ENCODE results near the gene CAMK2D. TPM values are rescaled to one million over a fixed set of nuclear protein-coding genes. Genes with fewer than 3 reads are reported as not detected.

CAMK2D gene
- total RNA-seq, 2 experiments from 2014 or later, result 42.8 to 46.7 TPM

DNA sequence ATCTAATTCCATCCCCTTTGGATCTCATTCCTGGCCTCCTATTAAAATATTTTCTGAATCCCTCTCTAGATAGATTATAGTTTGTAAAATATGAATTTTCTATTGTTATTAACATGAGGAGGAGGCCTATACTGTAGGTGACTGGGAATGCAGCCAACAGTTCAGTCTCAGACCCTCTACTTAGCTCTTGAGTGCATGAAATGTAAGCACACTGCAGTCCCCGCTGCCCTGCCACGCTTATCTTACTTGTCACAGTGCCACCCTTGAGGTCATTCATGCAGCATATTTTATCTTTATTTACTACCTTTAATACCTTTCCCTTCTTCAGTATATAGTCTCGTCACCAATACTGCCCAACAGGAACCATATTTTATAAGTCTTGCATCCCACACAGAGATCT is 151.0 kb downstream of the CAMK2D start:
- H3K4me1 Mint-ChIP-seq, result peaks cover 34% of the 10 kb centered on the region
- H3K27ac Mint-ChIP-seq, result no peak overlapping the region
- peaks cover 50% of the 10 kb centered on the region for H3K36me3 Mint-ChIP-seq
- DNase-seq, result no peak
- peaks cover 14% of the 10 kb centered on the region for H3K9me3 Mint-ChIP-seq
- no peaks in the 10 kb centered on the region for H3K27me3 Mint-ChIP-seq
- no peak overlapping the region for H3K4me3 Mint-ChIP-seq

- Mint-ChIP-seq H3K36me3 (peaks cover 53% of the 10 kb centered on the region), H3K4me1 (peaks cover 28% of the 10 kb centered on the region), H3K9me3 (peaks cover 15% of the 10 kb centered on the region), H3K4me3 (no peak overlapping the region), H3K27me3 (no peaks in the 10 kb centered on the region), H3K27ac (peak overlapping the region; percentile 71)
- no peak for DNase-seq
These were observed 153.5 kb downstream of the CAMK2D start for GRCh38 chr4:113607998-113608397.

DNA sequence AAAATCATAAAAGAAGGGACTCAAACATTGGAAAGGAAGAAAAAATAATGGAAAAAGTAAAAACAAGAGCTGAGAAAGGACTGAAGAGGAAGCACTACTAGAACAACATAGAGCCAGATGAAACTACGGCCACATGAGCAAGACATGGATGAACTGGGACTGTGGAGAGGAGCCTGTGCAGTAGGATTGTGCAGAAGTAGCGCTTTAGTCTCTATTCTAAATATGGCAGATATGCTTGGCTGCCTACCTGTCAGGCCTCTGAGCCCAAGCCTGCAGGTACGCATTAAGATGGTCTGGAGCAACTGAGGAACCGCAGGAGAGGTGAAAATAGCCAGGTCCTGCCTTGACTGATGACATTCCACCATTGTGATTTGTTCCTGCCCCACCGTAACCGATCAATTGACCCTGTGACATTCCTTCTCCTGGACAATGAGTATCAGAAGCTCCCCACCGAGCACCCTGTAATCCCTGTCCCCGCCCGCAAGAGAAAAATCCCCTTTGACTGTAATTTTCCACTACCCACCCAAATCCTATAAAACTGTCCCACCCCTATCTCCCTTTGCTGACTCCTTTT is 154.3 kb downstream of the CAMK2D start:
- Mint-ChIP-seq H3K27ac (peak overlapping the region; percentile 71), H3K4me1 (peaks cover 32% of the 10 kb centered on the region), H3K27me3 (no peaks in the 10 kb centered on the region), H3K4me3 (no peak overlapping the region), H3K36me3 (peaks cover 59% of the 10 kb centered on the region), H3K9me3 (peaks cover 15% of the 10 kb centered on the region)
- DNase-seq, result no peak

- H3K4me3 Mint-ChIP-seq, result no peak overlapping the region
- peaks cover 15% of the 10 kb centered on the region for H3K9me3 Mint-ChIP-seq
- DNase-seq, result no peak
- H3K27me3 Mint-ChIP-seq, result no peaks in the 10 kb centered on the region
- H3K27ac Mint-ChIP-seq, result no peak overlapping the region
- peaks cover 56% of the 10 kb centered on the region for H3K36me3 Mint-ChIP-seq
- peaks cover 28% of the 10 kb centered on the region for H3K4me1 Mint-ChIP-seq
These were observed 156.6 kb downstream of the CAMK2D start for GRCh38 chr4:113604955-113605354.

DNA sequence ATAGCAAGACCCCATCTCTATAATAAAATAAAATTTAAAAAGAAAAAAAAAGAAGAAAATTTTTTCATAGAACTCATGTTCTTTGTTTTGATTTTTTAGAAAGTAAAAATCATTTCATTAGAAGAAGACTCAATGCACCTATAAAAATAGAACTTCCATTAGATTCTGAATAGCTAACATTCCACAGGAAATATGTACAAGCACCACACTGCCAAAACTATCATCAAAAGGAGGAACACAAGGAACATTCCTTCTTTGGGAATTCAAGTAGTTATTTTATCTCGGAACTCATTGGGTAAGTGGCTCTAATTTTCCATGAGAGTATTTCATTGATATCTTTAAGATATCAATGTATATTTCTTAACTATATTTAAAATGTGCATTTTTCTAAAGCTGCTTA is 157.6 kb downstream of the CAMK2D start:
- Mint-ChIP-seq H3K4me1 (peaks cover 26% of the 10 kb centered on the region), H3K27ac (no peak overlapping the region), H3K27me3 (no peaks in the 10 kb centered on the region), H3K4me3 (no peak overlapping the region), H3K36me3 (peaks cover 53% of the 10 kb centered on the region), H3K9me3 (peaks cover 15% of the 10 kb centered on the region)
- DNase-seq, result no peak

DNA sequence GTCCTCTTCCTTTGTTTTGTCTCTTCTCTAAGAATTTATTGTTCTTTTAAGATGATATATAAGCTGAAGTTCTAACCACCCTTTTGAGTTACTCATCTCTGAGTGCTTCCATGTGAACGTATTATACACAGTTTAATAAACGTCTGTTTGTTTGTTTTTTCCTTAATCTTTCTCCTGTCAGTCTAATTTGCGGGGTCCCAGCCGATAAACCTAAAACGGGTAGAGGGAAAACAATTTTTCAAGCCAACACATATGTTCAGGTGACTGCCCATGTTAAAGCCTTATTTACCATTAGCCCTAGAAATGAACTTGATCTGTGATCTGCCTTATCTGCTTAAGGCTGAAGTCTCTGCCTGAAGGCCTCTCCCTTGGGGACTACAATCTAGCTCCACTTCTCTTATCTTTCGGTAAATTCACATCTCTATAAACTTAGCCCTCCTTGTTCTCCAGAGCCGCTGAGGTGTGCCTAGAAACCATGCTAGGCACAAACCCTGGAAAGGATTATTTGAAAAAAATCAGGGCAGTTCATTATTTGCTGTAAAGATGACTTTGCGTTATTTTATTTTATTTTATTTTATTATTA is 158.8 kb downstream of the CAMK2D start:
- no peaks in the 10 kb centered on the region for H3K27me3 Mint-ChIP-seq
- H3K4me1 Mint-ChIP-seq, result peaks cover 22% of the 10 kb centered on the region
- H3K9me3 Mint-ChIP-seq, result peaks cover 13% of the 10 kb centered on the region
- peaks cover 55% of the 10 kb centered on the region for H3K36me3 Mint-ChIP-seq
- no peak overlapping the region for H3K4me3 Mint-ChIP-seq
- no peak overlapping the region for H3K27ac Mint-ChIP-seq
- DNase-seq, result no peak

- Mint-ChIP-seq H3K36me3 (peaks cover 55% of the 10 kb centered on the region), H3K9me3 (peaks cover 4% of the 10 kb centered on the region), H3K27ac (no peak overlapping the region), H3K4me3 (no peak overlapping the region), H3K27me3 (no peaks in the 10 kb centered on the region), H3K4me1 (peaks cover 15% of the 10 kb centered on the region)
- no peak for DNase-seq
These were observed 159.9 kb downstream of the CAMK2D start for GRCh38 chr4:113601636-113602035.

GRCh38 chr4:113596396-113596795 is 165.1 kb downstream of the CAMK2D start:
- no peak for DNase-seq
- Mint-ChIP-seq H3K9me3 (peaks cover 9% of the 10 kb centered on the region), H3K27ac (no peak overlapping the region), H3K27me3 (no peaks in the 10 kb centered on the region), H3K36me3 (peaks cover 75% of the 10 kb centered on the region), H3K4me3 (no peak overlapping the region), H3K4me1 (peaks cover 42% of the 10 kb centered on the region)

GRCh38 chr4:113594231-113594556 is 167.3 kb downstream of the CAMK2D start:
- Mint-ChIP-seq H3K36me3 (peaks cover 74% of the 10 kb centered on the region), H3K4me3 (no peak overlapping the region), H3K27ac (peak overlapping the region; percentile 51), H3K27me3 (no peaks in the 10 kb centered on the region), H3K4me1 (peaks cover 46% of the 10 kb centered on the region), H3K9me3 (peaks cover 9% of the 10 kb centered on the region)
- DNase-seq, result no peak

GRCh38 chr4:113593400-113594230 is 167.9 kb downstream of the CAMK2D start:
- Mint-ChIP-seq H3K27me3 (no peaks in the 10 kb centered on the region), H3K4me1 (peaks cover 44% of the 10 kb centered on the region), H3K4me3 (no peak overlapping the region), H3K9me3 (peaks cover 9% of the 10 kb centered on the region), H3K27ac (peak overlapping the region; percentile 51), H3K36me3 (peaks cover 76% of the 10 kb centered on the region)
- DNase-seq, result no peak

GRCh38 chr4:113591982-113592381 is 169.6 kb downstream of the CAMK2D start:
- no peak overlapping the region for H3K27ac Mint-ChIP-seq
- peaks cover 9% of the 10 kb centered on the region for H3K9me3 Mint-ChIP-seq
- H3K36me3 Mint-ChIP-seq, result peaks cover 70% of the 10 kb centered on the region
- H3K27me3 Mint-ChIP-seq, result no peaks in the 10 kb centered on the region
- no peak for DNase-seq
- H3K4me3 Mint-ChIP-seq, result no peak overlapping the region
- H3K4me1 Mint-ChIP-seq, result peaks cover 44% of the 10 kb centered on the region

DNA sequence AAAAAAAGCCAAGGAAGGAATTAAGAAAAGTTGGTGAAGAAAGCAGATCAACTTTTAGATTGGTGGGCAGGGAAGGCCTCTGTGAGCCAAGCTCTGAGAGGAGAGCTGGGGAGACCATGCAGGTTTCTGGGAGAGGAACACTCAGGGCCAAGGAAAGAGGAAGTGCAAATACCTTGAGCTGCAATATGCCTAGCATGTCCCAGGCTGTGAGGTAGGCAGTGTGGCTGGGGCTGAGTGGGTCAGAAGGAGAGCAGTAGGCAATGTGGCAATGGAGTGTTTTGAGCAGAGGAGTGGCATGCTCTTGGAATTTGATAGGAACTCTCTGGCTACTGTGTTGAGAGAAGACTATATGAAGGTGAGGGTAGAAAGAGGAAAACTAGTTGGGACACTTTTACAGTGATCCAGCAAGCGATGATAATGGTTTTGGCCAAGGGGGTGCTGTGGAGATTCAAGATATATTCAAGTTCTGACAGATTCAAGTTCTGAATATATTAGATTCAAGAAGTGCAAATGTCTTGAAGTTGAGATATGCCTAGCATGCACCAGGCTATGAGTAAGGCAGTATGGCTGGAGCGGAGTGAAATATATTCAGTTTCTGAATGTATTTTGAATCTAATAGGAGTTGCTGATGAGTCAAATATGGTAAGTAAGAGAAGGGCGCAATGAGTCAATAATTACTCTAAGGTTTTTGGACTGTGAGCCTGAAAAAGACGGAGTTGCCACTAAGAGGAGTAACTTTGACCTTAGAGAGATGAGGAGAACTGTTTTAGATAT is 172.5 kb downstream of the CAMK2D start:
- peaks cover 52% of the 10 kb centered on the region for H3K36me3 Mint-ChIP-seq
- peaks cover 19% of the 10 kb centered on the region for H3K4me1 Mint-ChIP-seq
- no peak overlapping the region for H3K4me3 Mint-ChIP-seq
- no peaks in the 10 kb centered on the region for H3K27me3 Mint-ChIP-seq
- peaks cover 4% of the 10 kb centered on the region for H3K9me3 Mint-ChIP-seq
- no peak overlapping the region for H3K27ac Mint-ChIP-seq
- no peak for DNase-seq

DNA sequence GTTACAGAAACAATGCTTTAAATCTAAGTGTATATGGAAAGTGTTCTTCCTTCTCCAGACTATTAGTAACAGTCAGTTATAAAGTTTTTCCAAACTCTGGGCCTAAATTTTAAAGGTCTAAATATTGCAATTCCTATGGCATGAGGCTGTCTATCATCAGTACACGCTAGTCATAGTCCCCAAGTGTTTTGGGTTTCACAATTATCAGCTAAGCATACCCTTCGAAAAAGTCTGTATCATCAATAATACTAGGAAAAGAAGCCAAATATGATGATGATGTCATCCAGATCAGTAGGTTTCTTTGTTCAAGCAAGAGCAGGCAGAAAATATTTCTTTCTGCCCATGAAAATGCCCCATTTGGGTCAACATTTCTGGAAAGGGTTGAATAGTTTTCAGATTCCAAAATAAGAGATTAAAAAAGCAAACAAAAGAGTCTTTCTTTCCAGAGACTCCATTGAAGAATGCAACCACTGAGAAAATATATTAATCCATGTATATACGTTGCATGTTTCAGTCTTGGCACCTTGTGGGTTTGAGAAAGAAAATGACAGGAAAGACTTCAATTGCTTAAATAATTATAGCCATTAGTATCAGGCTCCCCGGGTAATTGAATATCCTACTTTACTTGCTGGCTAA is 173.8 kb downstream of the CAMK2D start:
- Mint-ChIP-seq H3K27ac (no peak overlapping the region), H3K9me3 (no peaks in the 10 kb centered on the region), H3K36me3 (peaks cover 45% of the 10 kb centered on the region), H3K27me3 (no peaks in the 10 kb centered on the region), H3K4me3 (no peak overlapping the region), H3K4me1 (peaks cover 15% of the 10 kb centered on the region)
- no peak for DNase-seq

DNA sequence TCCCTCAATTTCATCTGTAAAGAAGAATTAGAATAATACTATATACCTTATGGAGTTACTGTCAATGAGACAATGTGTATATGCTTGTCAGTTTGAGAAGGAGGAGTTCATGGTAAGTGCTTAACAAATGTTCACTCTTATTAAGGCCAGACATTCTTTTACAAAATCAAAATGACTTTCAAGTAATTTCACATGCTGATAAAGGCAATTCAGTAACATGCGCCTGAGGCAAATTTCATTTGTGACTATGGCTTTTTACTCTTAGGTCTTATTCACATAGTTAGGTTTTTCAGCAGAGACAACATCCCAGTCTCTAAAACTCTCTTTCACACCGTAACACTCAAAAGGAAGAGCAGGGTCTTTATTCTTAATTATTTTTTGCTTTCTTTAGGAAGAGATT is 174.4 kb downstream of the CAMK2D start:
- Mint-ChIP-seq H3K4me3 (no peak overlapping the region), H3K36me3 (peaks cover 46% of the 10 kb centered on the region), H3K4me1 (peaks cover 14% of the 10 kb centered on the region), H3K9me3 (no peaks in the 10 kb centered on the region), H3K27me3 (no peaks in the 10 kb centered on the region), H3K27ac (no peak overlapping the region)
- DNase-seq, result no peak

DNA sequence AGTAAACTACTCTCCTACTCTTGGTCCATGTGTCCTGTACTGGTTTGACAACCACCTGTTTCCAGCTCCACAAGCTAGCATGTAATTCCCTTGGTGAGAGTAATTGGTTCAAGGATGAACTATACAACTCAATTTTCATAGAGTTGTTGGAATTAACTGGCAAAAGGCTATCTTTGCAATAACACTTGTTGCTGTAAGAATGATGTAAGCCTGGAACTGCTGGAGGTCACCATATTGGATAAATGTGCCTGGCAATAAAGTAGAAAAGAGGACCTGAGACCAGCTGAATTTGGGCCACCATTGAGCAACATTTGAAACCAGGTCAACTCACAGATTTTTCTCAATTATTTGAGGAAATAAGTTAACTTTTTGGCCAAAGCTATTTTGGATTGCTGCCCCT is 175.5 kb downstream of the CAMK2D start:
- Mint-ChIP-seq H3K36me3 (peaks cover 42% of the 10 kb centered on the region), H3K9me3 (no peaks in the 10 kb centered on the region), H3K27ac (no peak overlapping the region), H3K27me3 (no peaks in the 10 kb centered on the region), H3K4me1 (peaks cover 11% of the 10 kb centered on the region), H3K4me3 (no peak overlapping the region)
- no peak for DNase-seq
